ENCODE data around the gene OR52E1. TPM values are rescaled to one million over a fixed set of nuclear protein-coding genes. Genes with fewer than 3 reads are reported as not detected.

OR52E1 gene
- total RNA-seq, result not detected
- polyA plus RNA-seq, result not detected
- long read RNA-seq, donor 1, result 0 reads
- long read RNA-seq, donor 2, result 0 reads
- long read RNA-seq, donor 3, result 0 reads
- long read RNA-seq, donor 4, result 0 reads
- long read RNA-seq, donor 5, result 0 reads
- long read RNA-seq, donor 6, result 0 reads
- long read RNA-seq, donor 7, result 0 reads
- long read RNA-seq, donor 8, result 0 reads
- long read RNA-seq, donor 9, result 0 reads
- long read RNA-seq, donor 10, result 0 reads

DNA sequence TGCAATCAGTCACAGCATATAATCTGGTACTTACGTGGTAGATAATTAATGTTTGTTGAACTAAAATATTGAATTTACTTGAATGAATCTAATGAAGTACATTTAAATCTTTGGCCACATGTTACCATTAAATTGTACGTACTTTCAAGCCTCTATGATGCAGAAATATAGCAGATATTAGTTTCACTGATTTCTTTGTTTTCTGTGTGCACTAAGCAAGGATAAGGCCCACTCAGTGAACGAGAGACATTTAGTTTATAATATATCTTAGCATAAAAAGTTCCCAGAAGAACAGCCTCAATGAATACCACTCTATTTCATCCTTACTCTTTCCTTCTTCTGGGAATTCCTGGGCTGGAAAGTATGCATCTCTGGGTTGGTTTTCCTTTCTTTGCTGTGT is at the start of gene OR52E1:
Gene OR52E1, plus strand, starts transcription at position 301 of the 400 bp plus-strand sequence.
- intact Hi-C loops (cut with DNase I), result no loop called here
- 52 to 60% (median 55%) methylated on average over 3 of the region's 3 CpGs for WGBS, 4 donors

DNA sequence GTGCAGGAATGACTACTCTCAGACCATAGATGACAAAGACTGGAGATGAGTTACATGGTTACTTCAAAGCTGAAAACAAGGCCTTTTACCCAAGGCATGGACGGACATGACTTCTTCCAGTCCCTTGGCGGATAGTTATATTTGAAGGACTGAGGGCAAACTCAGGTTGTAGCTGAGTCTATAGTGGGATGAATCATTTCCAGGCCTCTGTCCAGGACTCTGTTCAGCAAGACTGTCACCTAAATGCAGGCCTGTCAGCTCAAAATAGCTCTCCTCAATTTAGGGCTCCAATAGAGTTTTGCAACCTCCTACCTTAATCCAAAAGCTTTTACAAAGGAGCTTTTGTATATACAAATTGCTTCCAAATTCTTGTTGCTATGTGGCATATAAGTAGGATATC is 47.4 kb upstream of the OR52E1 start:
- no peak for DNase-seq
- H3K27me3 ChIP-seq, result no peaks in the 10 kb centered on the region
- no peaks in the 10 kb centered on the region for H3K4me1 ChIP-seq (replicated peaks in 1 of 2)
- no peaks in the 10 kb centered on the region for H3K36me3 ChIP-seq (replicated peaks in 1 of 2)
- H3K9me3 ChIP-seq (replicated peaks in 1 of 3), result peaks cover 0 to 7% (median 0%) of the 10 kb centered on the region in 3 donors
- 79 to 86% (median 81%) methylated on average over 2 of the region's 2 CpGs for WGBS, 4 donors
- intact Hi-C loops (cut with DNase I), result no loop called here
- TF ChIP-seq, protein P1, sequence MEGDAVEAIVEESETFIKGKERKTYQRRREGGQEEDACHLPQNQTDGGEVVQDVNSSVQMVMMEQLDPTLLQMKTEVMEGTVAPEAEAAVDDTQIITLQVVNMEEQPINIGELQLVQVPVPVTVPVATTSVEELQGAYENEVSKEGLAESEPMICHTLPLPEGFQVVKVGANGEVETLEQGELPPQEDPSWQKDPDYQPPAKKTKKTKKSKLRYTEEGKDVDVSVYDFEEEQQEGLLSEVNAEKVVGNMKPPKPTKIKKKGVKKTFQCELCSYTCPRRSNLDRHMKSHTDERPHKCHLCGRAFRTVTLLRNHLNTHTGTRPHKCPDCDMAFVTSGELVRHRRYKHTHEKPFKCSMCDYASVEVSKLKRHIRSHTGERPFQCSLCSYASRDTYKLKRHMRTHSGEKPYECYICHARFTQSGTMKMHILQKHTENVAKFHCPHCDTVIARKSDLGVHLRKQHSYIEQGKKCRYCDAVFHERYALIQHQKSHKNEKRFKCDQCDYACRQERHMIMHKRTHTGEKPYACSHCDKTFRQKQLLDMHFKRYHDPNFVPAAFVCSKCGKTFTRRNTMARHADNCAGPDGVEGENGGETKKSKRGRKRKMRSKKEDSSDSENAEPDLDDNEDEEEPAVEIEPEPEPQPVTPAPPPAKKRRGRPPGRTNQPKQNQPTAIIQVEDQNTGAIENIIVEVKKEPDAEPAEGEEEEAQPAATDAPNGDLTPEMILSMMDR (IDR thresholded peaks at IDR 0.05), result no peak
- no peak for TF ChIP-seq POLR2A (IDR thresholded peaks at IDR 0.05)
- no peak overlapping the region for H3K4me3 ChIP-seq
- H3K27ac ChIP-seq, result no peak overlapping the region

More for the DNA sequence above, at the start of gene OR52E1:
- Histone ChIP-seq H3K27me3 (no peaks in the 10 kb centered on the region), H3K9me3 (replicated peaks in 1 of 3) (no peaks in the 10 kb centered on the region), H3K4me1 (replicated peaks in 1 of 2) (no peaks in the 10 kb centered on the region), H3K4me3 (no peak within 1 kb of the TSS), H3K36me3 (replicated peaks in 1 of 2) (no peaks in the 10 kb centered on the region), H3K27ac (no peak within 1 kb of the TSS)
- DNase-seq, result no peak
- TF ChIP-seq, protein P1 (IDR thresholded peaks at IDR 0.05), result no peak
- no peak for TF ChIP-seq POLR2A (IDR thresholded peaks at IDR 0.05)

DNA sequence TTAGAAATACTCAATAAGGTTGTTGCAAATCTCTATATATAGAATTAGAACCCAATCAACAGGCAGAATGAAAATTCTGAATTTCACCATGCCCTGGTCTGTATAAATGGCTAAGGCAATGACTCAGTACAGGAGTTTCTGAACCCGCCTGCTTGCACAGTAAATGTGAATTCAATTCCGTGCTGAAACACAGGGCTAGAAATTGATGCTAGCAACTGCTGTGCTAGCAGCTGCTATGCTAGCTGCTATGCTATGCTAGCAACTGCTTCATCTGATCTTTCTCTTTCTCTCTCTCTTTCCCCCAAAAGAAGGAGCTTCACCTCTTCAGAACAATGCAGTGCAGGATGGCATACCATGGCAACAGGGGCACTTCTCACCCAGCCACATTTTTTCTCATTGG is 32.7 kb upstream of the OR52E1 start:
- intact Hi-C loops (cut with DNase I), result no loop called here
- 71 to 79% (median 72%) methylated on average over 2 of the region's 2 CpGs for WGBS, 4 donors
- H3K9me3 ChIP-seq (replicated peaks in 1 of 3), result no peaks in the 10 kb centered on the region

DNA sequence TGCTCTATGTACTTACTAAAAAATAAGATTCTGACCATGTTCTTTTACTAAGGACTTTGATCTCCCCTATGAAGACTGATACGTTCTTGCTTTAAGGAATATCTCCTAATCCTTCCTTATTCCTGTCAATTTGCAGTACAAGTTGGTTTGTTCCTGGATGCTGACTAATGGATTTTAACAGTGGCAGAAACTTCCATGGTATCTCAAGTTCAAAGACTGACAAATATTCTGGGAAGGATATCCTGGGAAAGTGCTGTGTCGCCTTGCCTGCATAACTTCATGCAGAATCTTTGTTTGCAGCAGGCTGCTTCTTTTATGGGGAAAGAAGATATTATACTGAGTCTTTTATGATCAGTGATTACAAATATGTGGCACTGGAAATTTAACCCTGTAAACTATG is 31.4 kb upstream of the OR52E1 start:
- intact Hi-C loops (cut with DNase I), result no loop called here
- no peaks in the 10 kb centered on the region for H3K36me3 ChIP-seq (replicated peaks in 1 of 2)
- H3K4me1 ChIP-seq (replicated peaks in 1 of 2), result no peaks in the 10 kb centered on the region

More for the DNA sequence above, 32.7 kb upstream of the OR52E1 start:
- H3K27ac ChIP-seq, result no peak overlapping the region
- TF ChIP-seq POLR2A (IDR thresholded peaks at IDR 0.05), result no peak
- TF ChIP-seq, protein P1 (IDR thresholded peaks at IDR 0.05), result no peak
- H3K36me3 ChIP-seq (replicated peaks in 1 of 2), result no peaks in the 10 kb centered on the region
- no peaks in the 10 kb centered on the region for H3K4me1 ChIP-seq (replicated peaks in 1 of 2)
- no peak overlapping the region for H3K4me3 ChIP-seq
- no peak for DNase-seq
- no peaks in the 10 kb centered on the region for H3K27me3 ChIP-seq

More for the DNA sequence above, 31.4 kb upstream of the OR52E1 start:
- Histone ChIP-seq H3K27me3 (no peaks in the 10 kb centered on the region), H3K27ac (no peak overlapping the region), H3K4me3 (no peak overlapping the region), H3K9me3 (replicated peaks in 1 of 3) (no peaks in the 10 kb centered on the region)
- no peak for TF ChIP-seq POLR2A (IDR thresholded peaks at IDR 0.05)
- TF ChIP-seq, protein P1 (IDR thresholded peaks at IDR 0.05), result no peak
- DNase-seq, result no peak
- 38 to 63% (median 57%) methylated on average over 2 of the region's 2 CpGs for WGBS, 4 donors

Data from adrenal gland (tissue), 19 donors.